Measurements from ENCODE around the gene C22orf23.

C22orf23 gene

GRCh38 chr22:37906364-37907008 is 46.9 kb downstream of the C22orf23 start:
- DNase-seq (ENCODE audit: low read depth, low spot score): no peak
- H3K27ac ChIP-seq: peak overlapping the region; percentile 100

DNA sequence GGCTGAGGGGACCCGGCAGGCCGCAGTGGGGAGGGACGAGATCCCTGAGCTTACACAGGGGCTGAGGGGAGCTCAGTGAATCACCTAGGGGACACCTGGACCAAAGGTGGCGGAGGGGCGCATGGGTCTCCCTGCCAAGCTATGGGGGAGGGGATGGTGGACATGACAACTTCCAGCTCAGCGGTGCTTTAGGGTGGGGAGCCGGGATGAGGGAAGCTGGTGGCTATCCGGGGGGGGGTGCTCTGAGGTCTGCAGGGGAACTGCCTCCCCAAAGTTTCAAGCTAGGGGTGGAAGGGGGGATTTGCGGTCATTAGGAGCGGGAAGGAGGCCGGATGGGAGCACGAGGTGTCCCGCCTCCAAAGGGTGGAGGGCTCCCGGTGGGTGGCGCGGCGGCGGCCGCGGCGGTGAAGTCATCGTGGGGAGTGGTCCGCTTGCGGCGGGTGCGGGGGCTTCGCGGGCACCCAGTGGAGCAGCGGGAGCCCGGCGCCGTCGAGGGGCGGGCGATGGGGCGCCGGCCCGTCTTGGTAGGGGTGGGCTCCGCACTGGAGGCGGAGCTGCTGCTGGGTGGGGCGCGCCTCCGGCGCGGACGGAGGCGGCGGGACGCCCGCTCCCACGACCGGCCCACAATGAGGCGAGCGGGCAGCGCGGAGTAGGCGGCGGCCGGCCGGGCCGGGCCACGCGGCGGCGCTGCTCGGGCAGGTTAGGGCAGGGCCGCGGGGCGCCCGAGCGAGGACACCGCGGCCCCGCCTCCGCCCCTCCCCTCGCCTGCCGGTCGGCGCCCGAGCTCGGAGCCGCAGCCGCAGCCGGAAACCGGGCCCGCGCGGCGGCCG is 47.7 kb downstream of the C22orf23 start, which contains the start of gene MICALL1:
MICALL1 (plus strand) TSS at position 764 of the 830 bp plus-strand sequence. CDS start 126 bp downstream, outside the sequence.
- peak within 1 kb of the TSS; percentile 100 for H3K27ac ChIP-seq
- no peak for DNase-seq (ENCODE audit: low read depth, low spot score)

DNA sequence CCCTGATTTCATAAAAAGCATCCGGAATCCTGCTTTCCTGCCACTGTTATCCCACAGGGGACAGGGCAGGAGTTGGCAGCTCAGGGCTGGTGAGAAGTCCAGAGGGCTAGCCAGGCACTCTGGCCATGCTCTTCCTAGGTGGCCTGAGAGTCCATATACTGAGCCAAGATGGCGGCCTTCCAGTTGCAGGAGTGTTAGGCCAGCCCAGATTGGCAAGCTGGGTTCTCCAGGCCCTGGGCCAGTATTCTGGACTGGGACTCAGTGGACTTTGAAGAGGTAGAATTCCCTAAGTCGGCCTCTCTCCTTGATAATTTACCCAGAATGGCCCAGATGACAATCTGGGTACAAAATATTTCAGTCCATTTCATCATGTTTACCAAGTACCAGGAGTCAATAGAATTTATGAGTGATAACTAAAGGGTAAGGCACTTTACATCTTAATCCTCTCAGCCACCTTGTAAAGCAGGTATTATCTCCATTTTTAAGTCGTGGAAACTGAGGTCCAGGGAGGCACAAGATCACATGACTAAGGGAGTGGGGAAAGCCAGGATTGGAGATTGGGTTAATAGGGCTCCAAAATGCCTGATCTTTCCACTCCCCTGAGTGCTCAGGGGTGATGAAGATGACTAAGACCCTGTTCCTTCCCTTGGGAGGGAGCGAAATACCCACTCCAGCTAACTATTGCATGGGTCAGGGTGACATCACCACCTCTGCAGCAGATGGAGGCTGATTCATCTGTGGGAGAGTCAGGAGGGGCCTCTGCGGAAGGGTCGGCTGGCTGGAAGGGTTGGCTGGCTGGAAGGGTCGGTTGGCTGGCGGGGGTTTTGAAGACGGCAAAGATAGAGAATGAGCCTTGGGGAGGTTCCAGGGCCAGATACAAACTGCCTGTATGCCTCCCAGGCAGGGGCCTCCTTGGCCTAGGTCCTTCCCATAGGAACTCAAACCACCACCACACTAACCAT is 48.5 kb downstream of the C22orf23 start:
- peak; percentile 90 for DNase-seq (ENCODE audit: low read depth, low spot score)
- peak overlapping the region; percentile 100 for H3K27ac ChIP-seq

DNA sequence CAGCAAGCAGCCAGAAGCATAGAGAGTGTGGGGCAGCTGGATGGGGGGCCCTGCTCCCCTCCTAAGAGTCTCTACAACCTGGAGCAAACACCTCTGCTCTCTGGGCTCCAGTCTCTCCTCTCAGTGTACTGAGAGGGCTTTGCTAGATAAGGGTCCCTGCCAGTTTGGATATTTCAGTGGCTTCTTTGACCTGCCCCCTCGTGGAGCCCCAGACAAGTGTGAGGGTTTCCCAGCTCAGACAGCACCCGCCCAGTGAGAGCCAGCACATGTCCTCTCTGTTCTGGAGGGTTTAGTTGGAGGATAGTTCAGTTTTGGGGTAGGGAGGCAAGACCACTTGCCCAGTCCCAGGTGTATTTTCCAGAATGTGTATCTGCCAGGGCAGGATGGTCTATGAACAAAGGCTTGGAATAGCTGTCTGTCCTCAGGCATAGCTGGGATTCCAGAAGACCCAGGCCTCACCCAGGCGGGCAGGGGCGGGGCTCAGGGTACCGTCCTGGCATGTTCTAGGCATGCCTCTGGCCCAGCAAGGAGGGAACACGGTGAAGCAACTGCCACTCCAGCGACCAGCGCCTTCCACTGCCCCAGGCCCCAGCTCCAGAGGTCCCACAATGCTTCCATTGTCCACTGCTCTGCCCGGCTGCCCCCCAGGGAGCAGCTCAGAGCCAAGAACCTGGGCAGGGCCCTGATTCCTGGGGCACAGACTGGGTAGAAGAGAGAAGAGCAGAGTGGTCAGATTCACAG is 54.8 kb downstream of the C22orf23 start:
- DNase-seq (ENCODE audit: low read depth, low spot score): no peak
- H3K27ac ChIP-seq: peak overlapping the region; percentile 99

- H3K27ac ChIP-seq: peak overlapping the region; percentile 99
- no peak for DNase-seq (ENCODE audit: low read depth, low spot score)
Observed at GRCh38 chr22:37897807-37898206, 55.6 kb downstream of the C22orf23 start.

DNA sequence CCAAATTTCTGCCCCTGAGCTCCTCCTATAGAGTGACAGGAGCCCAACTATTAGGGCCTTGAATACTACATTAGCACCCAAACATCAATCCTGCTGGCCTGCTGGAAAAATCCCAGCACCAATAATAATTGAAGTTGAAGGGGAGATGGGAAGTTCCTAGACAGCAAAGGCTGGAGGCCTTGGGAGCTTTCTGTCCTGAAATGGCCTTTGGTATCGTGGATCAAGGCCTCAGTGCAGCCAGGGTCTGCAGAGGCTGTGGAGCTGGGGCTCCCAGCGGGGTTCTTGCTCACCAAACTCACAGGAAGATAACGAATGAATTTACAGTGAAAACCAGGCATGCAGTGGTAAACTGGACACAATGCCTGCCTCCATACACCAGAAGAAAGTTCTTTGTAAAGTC is 56.5 kb downstream of the C22orf23 start:
- peak overlapping the region; percentile 99 for H3K27ac ChIP-seq
- DNase-seq (ENCODE audit: low read depth, low spot score): no peak

DNA sequence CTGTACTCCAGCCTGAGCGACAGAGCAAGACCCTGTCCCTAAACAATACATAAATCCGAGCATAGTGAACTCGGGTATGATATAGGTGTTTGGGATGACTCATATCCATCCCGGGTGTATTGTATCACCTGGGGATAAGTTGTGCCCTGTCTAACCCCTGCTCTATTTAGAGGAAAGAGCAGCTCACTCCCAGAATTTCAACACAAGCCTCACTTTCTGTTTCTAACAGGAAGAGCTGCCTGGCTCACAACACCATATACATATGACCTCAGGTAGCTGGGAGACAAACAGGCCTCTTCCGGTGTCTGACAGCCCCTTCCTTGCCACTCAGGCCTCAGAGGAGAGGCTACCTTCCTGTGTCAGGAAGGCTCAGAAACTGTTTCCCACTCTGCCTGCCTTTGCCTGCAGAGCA is 57.2 kb downstream of the C22orf23 start:
- peak; percentile 91 for DNase-seq (ENCODE audit: low read depth, low spot score)
- peak overlapping the region; percentile 99 for H3K27ac ChIP-seq

- DNase-seq (ENCODE audit: low read depth, low spot score): no peak
Observed at GRCh38 chr22:37894939-37895670, 58.3 kb downstream of the C22orf23 start.

DNA sequence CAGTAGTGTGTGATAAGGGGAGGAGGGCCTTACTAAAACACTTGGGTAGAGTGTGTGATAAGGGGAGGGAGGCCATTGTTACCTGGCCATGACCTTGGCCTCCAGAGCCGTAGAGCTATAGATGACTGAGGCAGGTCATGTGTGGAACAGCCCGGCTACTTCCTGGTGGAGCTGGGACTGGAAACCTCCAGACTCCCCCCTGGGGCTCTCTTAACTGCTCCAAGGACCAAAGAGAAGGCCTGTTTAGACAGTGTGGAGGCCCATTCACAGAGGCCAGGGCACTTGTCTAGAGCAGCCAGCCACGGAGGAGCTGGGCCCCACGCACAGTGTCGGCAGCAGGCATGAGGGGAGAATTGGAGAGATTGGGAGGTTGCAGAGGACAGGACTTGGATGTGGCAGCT is 59.8 kb downstream of the C22orf23 start:
- peak overlapping the region; percentile 99 for H3K27ac ChIP-seq
- DNase-seq (ENCODE audit: low read depth, low spot score): no peak

More at GRCh38 chr22:37894939-37895670, 58.3 kb downstream of the C22orf23 start:
- H3K27ac ChIP-seq: peak overlapping the region; percentile 99

All from epithelial cell of prostate (primary cell).